GM21737 (cell line): ENCODE data around the gene SLC17A9.
A peak's percentile ranks its signal among the peaks of the same experiment; 100 is the strongest.

ENCODE experiments used
- ATAC-seq: cut with Tn5 transposase; IDR thresholded peaks from one replicate; pipeline ENCODE4 v1.9.1; 2021; ENCODE audit warnings: mild to moderate bottlenecking, moderate library complexity; ENCODE audit not compliant: unreplicated experiment

SLC17A9 gene

DNA sequence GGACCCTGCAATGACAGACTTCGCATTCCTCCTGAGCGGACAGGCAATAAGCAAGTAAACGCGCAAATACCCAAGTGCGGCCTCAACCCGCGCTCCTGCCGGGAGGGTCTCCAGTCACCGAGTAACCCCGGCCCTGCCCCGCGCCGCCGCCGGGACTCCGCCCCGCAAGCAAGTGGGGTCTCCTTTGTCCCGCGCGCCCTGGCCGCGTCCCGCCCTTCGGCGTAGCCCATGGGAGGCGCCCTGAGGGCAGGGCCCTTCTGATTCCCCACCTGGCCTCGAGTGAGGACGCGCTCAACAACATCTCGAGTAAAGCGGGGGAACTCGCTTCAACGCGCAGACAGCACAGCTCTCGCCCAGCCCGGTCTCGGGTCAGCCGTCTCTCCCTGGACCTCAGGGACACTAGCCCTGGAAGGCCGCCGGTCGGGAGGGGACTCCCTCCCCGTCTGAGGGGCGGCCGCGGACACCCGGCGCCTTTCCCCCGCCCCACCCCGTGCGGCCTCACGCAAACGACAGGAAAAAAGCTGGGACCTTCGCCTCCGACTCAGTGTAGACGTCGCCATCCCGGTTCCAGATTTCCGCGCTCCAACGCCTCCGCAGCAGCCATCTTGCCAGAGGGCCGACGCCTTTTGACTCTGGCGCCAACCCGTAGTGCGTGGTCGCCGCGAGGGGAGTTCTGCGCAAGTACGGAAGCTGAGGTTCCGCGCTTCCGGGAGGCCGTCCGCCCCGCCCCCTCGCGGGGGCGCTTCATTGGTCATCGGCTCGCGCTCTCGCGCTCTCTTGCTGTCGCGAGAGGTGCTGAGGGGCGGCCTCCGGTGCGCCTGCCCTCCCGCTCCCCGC lies 15.0 kb upstream of the SLC17A9 start:
- peak; percentile 81 for ATAC-seq

DNA sequence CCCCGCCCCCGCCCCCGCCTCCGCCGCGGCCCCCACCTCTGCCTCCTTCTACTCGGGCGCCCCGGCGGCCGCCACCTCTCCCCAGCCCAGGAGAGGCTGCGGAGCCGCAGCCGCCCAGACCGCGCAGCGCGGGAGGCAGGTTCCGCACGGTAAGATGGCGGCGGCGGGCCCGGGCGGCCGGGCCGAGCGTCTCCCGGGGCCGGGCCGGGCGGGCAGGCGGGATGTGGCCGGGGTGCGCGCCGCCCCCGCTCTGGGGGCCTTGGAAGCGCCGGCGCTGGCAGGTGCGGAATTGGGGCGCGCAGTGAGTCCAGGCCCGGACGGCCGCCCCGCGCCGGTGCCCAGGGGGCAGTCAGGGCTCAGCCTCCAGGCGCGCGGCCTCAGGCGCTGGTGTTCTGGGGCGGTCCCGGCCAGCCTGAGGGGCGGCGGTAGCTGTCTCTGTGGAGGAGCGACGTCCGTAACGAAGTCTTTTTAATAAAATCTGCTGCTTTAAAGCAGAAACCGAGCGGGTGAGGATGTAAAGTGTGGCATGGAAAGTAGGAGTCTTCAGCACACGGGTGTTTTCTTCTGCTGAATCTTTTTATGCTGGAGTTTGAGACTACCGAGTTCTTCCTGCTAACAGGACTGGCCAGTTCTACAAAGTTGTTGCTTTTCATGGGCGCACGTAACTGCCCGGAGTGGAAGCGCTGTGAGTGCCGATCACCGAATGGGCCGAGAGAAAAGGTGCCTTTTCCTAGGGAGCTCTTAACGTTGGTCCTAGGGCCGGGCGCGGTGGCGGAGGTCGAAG lies 14.2 kb upstream of the SLC17A9 start, which contains the start of gene GID8:
Gene GID8, plus strand, starts transcription at position 43 of the 784 bp plus-strand sequence. CDS start 3,356 bp downstream, outside the sequence.
- peak; percentile 43 for ATAC-seq

DNA sequence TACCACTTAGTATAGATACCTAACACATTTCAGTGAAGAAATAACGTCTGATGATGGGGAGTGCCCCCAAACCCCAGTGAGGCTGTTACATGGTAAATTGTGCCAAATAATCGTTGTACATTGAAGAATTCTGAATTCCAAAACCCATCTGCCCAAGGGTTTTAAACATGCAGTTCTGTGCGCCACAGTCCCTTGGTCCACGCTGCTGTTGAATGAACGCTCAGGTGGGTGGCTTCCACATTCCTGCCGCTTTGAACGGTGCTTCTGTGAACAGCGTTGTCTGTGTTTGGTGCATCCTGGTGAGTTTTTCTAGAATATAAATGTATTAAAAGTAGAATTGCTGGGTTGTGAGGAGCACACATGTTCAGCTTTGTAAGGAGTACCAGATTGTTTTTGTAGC lies 11.6 kb upstream of the SLC17A9 start:
- no peak for ATAC-seq

DNA sequence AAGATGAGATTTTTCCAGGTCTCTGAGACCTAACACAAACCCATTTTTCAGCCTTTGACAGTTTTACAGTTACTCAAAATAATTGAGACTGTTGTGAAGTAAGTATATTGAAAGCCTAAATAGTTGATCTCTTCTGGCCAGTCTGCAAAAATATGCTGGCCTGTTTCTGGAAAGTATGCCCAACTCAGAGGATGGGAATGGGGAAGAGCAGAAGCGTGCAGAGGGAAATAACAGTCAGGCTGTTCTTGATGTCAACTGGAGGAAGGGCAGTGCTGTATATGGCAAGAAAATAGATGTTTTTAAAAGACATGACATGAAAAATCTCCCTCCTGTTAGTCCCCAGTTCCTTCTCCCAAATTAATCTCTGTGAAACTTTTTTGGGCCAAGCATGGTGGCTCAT lies 10.7 kb upstream of the SLC17A9 start:
- no peak for ATAC-seq

DNA sequence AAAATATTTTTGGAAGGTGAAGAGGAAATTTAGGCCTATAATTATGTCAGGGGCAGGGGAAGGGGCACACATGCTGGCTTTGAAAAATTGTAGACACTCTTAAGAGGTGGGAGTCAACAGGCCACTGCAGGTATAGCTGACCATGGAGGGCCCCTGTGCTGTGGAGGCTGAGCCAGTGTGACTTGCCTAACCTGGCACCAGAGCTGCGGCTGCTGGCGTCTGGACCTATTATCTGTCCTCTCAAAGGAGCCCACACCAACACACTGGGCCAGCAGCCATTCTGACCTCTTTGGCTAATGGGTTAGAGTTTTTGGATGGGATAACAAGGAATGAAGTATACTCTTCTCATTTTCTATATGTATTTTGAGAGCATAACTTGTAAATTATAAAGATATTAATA lies 10.1 kb upstream of the SLC17A9 start:
- ATAC-seq, result no peak

DNA sequence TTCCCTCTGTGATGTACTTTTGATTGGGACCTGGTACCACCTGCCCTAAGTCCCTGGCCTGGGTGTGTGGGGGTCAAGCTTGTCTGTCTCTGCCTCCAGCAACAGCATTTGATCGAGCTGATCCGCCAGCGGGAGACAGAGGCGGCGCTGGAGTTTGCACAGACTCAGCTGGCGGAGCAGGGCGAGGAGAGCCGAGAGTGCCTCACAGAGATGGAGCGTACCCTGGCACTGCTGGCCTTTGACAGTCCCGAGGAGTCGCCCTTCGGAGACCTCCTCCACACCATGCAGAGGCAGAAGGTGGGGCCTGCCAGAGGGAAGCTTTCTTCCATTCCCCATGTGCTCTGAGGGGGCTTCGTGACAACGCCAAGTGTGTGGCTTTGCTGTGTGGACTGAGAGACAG lies 9.1 kb upstream of the SLC17A9 start:
- ATAC-seq, result no peak

DNA sequence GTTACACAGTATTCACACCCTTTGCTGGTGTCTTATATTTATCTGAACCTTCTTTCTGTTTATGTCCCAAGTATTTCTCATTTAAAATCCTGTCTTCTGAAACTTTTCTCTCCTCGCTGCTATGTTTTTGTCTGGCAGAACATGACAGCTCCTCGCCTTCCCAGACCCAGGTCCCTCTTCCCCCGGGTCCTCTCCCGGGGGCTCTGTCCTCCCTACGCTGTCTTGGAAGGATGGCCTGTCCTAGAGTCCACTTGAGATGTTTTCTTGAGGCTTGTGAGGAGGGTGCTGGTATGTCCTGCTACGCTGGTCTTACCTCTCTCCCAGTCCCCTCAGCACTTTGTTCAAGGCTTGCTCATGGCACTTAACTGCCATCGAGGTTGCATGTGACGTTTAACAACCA lies 8.3 kb upstream of the SLC17A9 start:
- no peak for ATAC-seq

DNA sequence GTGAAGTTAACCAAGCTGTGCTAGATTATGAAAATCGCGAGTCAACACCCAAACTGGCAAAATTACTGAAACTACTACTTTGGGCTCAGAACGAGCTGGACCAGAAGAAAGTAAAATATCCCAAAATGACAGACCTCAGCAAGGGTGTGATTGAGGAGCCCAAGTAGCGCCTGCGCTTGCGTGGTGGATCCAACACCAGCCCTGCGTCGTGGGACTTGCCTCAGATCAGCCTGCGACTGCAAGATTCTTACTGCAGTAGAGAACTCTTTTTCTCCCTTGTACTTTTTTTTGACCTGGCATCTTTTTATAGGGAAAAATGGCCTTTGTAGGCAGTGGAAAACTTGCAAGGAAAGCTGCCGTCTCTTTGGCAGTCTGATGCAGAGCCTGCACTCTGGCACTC lies 7.8 kb upstream of the SLC17A9 start:
- no peak for ATAC-seq

DNA sequence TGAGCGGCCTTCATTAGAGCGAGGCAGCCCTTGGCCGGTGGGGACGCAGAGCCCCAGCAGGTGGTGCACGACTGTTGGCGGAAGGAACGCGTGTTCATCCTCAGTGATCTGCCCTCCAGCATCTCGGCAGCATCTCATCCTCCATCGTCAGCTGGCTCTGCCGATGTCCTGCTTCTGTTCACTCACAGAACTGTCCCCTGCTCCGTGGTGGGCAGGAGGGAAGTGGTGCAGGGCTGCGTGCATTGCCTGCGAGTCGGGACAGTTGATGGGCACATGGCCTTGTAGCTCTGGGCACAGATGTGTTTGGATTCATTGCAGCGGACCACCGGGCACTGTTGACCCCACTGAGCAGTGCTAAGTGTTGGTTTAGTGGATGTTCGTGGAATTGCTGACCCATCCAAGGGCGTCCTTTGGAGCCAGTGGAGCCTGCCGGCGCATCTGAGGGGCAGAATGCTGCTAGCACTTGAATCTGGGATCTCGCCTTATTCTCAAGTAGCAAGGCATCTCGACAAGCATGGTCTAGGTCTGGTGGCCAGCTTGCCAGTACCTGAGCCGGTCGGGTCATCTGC lies 6.7 kb upstream of the SLC17A9 start:
- no peak for ATAC-seq

DNA sequence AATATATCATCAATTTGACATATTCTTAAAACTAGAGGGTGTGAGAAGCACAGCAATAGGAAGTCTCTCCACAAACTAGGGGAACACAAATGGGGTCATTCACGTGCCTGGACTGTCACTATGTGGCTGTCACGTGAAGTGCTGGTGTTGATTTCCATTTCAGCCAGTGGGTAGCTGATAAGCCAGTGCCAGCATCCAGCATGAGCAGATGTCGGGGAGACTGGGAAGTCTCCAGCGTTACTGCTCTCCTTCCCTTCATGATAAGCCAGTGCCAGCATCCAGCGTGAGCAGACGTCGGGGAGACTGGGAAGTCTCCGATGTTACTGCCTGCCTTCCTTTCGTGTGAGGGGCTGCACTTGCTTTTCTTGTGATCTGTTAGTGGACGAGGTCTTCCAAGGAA lies 5.6 kb upstream of the SLC17A9 start:
- ATAC-seq, result no peak

DNA sequence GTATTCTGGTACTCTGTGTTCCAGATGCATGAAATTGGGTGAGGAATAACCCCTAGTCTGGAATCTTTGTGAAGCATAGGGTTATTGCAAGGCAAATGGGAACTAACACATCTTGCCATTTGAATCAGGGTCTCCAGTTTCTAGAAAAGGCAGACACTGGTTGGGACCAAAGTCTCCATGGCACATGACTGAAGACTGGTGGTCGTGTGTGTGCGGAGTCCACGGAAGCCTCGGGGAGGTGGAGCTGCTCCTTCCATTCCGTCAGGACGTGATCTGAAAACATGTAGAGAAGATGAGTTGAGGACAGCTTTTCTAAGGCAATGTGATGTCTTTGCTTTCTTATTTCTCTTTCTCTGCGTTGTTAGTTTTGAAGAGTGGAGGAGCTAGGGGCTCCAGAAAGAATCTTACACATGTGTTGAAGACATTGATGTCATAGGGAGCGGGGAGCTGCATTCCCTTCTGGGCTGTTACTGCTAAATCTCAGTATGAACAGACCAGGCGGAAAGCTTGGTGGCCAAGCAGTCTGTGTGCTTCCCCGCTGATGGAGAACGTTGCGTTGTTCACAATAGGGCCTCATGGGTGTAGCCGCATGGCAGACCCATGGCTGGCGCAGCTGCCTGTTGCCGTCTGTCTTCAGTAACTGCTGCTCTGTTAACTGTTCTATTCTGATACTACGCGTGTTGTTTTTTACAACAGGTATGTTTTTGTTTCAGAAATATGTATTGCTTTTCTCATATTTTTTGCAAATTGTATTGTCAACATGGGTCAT lies 4.8 kb upstream of the SLC17A9 start:
- no peak for ATAC-seq

DNA sequence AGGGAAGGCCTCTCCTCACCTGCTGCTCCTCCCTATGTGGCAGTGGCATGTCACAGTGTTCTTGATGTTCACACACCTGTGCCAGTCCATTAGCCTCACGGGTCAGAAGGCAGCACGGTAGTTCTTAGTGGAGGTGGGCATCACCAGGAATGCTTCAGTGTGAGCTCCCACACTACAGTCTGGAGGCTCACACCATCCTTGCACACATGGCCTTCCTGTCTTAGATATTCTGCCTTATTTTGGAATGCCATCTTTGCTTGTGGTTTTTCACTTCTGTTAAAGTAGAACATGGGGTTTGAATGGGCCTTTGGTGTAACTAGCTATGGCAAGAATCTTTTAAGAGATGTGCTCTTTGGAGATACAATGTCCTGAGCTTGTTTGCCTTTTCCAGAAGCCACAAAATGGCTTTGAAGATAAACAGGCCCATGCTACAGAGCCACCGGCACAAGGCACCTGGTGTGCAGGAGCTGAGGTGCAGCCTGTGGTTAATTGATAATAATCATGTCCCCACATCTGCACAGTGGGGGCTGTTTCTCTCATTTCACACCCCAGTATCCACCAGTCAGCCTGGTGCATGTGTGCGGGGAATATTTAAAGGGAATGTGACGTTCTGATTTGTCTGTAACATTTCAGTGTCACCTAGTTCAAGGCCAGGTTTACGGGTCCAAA lies 3.2 kb upstream of the SLC17A9 start:
- ATAC-seq, result no peak

DNA sequence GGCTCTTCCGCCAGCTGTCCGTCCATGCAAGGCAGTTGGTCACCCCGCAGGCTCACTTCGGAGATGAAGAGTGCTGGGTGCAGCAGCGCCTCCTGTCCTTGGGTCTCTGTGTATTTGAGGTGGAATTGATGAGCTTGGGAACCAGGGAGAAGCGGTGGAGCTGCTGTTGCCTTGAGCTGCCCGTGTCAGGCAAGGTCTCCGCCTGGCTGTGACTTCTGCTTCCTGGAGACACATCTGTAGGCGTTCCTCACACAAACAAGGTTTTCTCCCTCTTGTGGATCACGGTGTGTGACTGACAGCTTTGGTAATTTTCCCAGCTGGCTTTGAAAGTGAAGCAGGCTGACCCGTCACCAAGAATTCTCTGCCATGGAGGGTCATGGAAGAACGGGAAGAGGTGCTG lies 2.5 kb upstream of the SLC17A9 start:
- ATAC-seq, result no peak

DNA sequence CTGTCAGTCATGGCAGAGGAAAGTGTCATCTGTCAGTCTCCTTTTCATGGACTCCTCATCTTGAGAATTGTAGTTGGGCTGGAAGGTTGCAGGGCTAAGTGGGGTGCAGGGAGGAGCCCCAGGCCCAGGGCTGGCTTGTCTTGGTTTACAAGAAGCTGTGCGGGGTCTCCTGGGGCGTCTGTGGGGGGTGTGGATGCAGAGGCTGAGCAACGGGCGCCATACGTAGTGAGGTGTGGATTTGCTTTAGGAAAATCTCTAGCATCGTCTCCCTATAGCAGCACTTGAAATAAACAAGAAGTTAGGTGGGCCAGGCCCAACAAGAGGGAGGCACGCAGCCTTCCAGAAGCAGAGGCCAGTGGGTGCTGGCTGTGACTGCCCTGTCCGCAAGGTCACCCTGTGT lies 1.8 kb upstream of the SLC17A9 start:
- no peak for ATAC-seq

DNA sequence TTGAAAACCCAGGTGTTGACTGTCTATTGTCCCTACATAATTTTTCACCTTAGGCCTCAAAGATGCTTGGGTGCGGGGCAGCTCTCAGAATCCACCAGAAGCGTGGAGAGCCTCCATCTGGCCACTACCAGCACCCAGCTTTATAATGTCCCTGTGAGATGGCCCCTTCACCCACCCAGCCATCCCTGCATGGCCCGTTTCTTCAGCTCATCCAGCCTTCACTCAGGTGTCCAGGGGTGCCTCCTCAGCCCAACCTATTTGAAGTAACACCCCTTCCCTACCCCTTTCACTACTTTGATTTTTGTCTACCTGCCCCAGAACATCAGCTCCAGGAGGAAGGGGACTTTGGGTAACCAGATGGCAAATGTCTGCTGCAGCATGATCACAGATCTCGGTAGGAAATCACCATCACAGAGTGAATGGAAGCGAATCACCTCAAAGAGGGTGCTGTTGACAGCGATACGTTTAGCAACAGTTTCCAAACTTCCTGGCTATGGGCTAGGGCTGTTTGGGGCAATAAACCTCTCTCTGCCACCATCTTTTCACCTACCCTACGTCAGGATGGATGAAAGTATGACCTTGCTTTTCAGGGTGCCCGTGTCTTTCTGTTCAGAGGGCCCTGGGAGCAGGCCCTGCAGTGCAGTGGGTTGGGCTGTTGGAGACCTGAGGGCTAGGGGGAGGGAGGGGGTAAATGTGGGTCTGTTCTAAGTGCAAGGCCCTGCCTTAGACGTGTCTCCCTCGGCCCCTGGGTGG lies 1.2 kb upstream of the SLC17A9 start:
- ATAC-seq, result no peak

DNA sequence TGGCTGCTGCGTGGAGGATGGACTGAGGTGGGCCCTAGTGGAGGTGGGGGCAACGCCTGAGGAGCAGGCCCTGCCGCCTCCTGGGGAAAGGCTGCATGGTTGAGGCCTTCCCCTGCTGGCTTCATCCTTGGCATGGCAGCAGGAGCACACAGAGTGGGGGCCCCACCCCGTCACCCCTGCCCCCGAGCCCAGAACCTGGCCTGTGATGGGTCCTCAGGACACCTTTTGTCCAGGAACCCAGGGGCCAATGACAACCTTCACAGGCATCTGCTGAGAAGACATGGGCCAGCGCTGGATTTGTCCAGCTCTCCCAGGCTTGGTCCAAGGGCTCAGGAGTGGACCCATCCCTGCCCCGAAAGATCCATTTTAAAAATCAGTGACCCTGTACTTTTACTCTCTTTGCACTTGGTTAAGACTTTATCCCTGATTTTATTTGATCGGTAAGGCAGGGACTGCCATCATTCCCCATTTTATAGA lies 575 bp upstream of the SLC17A9 start:
- no peak for ATAC-seq

DNA sequence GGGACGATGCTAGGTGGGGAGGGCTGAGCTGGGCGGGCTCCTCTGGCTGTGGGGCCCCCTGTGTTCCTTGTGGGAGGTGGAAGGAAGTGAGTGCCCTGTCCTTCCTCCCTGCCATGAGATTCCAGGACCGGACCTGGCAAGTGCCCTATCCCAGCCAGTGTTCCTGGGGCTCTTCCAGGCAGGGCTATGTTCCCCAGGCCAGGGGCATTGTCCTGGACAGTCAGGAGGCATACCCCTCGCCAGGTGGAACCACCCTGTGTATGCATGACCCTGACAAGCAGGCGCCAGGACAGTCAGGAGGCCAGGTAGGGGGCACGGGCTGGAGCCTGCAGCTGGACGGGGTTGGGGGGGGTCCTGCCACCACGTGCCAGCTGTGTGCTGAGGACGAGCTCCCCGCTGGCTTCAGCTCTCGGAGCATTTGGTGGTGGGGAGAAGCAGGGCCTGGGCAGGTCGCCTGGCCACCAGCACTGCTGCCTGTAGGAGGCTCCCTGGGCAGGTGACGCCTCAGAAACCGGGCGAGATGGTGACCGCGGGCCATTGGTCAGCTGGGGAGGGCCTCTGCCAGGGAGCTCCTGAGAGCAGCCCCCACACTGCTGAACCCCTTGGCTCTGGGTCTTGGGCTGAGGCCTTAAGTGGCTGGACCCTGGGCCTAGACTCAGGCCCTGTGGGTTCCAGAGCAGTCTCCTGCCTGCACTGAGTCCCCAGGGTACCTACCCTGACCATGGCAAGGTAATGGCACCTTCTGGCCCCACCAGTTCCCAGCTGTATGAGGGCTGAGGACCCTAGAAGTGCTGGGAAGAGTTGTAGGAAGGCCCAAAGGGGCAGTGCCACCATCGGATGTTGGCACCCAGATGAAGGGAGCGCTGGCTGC lies 694 bp downstream of the SLC17A9 start:
- ATAC-seq, result no peak

DNA sequence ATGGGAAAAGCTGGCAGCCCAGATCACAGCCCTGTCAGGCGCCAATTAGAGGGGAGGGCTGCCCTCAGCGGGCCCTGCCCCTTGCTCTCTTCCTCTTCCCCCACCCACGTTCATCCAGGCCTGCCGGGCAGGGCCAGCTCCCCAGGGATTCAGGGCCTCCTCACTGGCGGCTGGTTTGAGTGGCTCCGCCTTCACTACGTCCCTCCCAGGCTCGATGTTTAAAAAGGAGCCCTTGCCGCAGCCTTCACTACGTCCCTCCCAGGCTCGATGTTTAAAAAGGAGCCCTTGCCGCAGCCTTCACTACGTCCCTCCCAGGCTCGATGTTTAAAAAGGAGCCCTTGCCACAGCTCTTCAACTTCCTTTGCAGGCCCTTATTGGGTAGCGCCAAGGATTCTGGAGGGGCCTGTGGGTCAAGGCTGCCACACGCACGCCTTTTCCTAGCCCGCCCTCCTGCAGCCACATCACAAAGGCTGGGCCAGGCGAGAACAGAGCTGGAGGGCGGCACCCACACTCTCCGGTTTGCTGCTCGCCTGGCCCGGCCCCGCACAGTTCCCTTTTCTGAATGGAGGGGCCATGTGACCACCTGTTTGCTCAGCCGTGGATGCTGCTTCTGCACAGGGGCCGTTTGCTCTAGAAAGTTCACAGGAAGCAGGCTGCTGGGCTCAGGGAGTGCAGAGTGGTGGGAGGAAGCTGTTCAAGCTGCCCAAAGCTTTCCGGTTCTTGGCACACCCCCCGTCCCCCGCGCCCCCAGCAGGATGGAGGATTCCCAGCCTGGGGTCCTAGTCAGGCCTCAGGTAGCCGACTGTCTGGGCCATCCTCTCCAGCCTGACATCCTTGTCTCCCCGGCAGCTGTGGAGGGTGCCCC lies 1.6 kb downstream of the SLC17A9 start:
- ATAC-seq, result peak; percentile 68
